Ureter (tissue), 1 donor: ENCODE data around the gene TET2. TPM values are rescaled to one million over a fixed set of nuclear protein-coding genes. Genes with fewer than 3 reads are reported as not detected.

ENCODE experiments used
- DNase-seq: peaks from one replicate; pipeline ENCODE4 v3.0.0-alpha.2; 2020; ENCODE audit warnings: low spot score
- total RNA-seq: library from RNA; stranded (reverse); gene quantifications from one replicate; pipeline ENCODE4 v1.2.4, GENCODE V29; 2023
- donor health status: DM: yes; HTN: yes; CAD: no.

The TET2 gene
- 54.8 TPM for total RNA-seq

DNA sequence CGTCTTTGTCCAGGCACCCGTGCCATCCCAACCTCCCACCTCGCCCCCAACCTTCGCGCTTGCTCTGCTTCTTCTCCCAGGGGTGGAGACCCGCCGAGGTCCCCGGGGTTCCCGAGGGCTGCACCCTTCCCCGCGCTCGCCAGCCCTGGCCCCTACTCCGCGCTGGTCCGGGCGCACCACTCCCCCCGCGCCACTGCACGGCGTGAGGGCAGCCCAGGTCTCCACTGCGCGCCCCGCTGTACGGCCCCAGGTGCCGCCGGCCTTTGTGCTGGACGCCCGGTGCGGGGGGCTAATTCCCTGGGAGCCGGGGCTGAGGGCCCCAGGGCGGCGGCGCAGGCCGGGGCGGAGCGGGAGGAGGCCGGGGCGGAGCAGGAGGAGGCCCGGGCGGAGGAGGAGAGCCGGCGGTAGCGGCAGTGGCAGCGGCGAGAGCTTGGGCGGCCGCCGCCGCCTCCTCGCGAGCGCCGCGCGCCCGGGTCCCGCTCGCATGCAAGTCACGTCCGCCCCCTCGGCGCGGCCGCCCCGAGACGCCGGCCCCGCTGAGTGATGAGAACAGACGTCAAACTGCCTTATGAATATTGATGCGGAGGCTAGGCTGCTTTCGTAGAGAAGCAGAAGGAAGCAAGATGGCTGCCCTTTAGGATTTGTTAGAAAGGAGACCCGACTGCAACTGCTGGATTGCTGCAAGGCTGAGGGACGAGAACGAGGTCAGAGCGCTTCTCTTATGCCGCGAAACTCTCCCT is at the start of gene TET2:
TSS of gene TET2 (plus strand) at position 601 of the 740 bp plus-strand sequence. CDS start 87,067 bp downstream, outside the sequence.
- peak; percentile 76 for DNase-seq

DNA sequence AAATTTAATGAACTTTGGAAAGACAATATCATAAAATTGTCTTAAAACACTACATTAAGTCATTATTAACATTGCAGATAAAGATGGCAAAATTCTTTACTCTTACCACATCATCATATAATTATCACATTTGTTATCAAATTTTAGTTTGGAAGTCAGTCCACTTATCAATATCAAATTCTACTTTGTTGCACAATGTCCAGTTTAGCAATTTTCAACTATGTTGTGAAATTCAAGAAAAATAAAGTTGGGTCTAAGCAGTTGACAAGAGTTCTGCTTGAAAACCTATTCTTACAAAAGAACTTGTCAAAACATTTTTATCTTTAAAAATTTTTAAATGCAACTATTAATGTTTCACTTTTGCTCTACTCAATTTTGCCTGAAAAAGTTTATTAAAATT is 44.7 kb upstream of the TET2 start:
- no peak for DNase-seq

DNA sequence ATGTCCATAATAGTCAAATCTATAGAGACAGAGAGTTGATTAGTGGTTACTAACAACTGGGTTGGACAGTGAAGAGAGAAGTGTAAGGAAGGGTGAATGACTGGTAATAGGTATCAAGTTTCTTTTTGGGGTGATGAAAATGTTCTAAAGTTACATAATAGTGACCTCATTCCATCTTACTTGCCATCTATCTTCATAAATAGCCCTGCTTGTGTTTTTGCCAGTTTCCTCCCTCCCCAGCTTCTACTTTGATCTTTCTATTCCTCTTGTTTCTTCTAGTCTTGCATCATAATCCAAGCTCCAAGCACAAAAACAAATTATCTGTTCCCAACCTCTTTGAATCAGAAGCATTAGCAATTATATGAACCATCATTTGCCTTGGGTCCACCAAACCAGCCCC is 40.2 kb upstream of the TET2 start:
- no peak for DNase-seq

DNA sequence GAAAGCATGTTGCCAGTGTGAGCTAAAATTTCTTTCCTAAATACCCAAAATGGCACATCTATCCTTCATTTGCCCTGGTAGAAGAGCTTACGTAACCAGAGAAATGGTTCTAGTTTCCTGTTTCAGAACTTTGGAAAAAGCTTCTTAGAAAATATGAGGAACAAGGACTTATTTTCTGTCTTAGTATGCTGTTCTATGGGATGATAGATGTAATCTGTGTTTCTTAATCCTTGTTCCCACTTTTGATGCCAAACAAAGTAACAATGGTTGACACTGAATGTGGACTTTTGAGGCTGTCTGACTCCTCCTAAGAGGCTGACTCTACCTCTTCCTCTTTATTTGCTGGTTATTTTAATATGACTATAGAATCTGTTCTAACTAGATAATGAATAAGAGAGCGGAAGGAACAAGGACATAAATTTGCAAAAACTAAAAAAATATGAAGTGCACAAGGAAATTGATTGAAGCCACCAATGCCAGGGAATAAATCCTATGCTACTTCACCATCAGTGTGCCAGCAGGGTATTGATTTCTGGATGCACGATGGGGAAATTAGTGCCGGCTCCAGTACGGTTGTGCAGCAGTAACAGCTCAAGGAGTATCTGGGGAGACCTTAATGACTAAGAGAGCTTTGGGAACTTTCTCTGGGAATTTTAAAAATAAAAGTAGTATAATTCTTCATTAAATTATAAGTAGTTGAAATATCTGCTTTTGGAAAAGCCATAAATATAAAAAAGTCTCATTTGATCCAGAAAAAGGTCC is 39.4 kb upstream of the TET2 start:
- no peak for DNase-seq

DNA sequence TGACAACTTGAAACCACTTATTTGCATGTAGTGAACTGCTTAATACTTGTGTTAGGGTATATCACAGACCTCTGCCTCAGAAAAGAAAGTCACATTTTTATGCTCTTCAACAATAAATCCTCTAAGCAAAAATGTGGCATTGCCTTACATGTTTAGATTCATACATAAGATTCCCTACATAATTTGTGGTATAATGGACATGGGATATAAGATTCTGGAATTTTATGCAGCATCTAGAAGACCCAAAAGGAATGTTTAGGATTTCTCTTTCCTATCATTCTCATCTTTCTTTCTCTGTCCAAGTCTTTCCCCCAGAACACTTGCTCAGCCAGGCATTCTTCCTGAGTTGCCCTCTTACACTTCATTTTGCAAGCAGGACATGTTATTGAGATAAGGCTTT is 37.7 kb upstream of the TET2 start:
- no peak for DNase-seq

DNA sequence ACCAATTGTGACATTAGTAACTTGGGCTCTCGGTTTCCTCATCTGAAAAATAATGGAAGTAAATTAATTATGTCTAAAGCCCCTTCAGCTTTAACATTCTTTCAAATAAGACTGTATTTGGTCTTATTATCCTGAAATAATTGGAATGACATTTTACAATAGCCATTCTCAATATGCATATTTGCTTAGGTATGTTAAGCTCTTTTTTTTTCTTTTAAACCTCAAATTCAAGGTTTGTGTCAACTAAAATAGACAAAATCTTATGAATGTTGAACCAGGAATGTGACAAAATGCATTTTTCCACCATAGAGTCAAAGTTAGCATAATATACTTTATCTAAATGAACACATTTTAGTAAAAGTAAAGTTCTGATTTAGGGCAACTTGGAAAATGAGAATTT is 34.4 kb upstream of the TET2 start:
- no peak for DNase-seq

DNA sequence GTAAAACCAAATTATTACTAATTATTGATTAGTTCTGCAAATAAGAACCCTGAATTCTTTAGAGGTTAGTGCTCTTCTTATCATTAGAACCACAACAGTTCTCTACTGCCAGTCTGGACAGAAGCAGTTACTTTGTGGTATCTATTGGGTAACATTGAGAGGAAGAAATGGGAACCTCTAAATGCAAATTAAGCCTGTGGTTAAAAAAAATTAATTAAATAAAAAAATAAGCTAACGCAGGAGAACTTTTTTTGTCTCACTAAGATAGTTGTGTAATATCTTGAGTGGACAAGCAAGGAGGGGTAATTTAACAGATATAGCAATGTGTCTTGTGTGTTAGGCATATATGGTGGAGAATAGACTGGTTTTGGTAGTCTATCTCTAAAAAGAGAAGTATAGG is 32.9 kb upstream of the TET2 start:
- DNase-seq, result no peak

DNA sequence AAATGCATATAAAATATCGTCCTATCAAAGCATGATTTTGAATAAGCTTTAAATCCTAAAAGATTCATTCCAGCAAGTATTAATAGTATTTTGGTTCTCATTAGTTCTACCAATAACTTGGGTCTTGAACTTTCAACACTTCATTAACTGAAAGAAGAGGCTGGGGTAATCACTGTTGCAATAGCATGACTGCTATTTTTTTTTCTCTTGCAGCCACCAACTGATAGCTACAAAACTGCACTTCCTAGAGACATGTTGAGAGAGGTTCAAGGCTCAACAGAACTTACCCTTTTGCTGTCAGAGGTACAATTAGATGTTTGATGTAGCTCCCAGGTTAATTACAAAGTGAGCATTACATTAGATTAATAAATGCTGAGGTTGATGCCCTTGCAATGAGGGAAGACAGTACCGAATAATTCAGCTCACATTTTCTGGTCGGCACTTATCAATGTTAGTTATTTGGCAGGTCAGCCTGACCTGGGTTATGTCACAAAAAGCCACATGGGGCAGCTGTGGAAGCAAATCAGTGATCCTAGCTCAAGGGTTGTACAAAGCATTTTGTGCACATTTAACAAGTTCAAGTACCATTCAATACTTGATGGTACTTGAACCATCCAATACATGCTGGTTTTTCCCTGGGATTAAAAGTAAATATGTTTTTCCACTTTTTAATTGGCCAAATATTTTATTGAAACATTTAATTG is 29.9 kb upstream of the TET2 start:
- no peak for DNase-seq

DNA sequence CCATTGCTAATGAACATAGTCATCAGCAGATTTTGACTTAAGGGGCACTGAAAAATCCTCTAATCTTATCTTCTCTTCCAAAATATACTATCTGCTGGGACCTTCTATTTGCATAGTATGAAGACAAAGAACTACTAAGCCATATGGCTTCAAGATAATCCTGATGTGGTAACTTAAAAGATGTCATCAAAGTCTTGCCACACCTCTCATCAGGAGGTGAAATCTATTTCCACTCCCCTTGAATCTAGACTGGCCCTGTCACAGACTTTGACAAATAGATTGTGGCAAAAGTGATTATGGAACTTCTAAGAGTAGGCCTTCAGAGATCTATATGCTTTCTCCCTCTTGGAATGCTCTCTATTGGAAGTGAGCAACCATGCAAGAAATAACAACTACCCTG is 27.3 kb upstream of the TET2 start:
- no peak for DNase-seq

DNA sequence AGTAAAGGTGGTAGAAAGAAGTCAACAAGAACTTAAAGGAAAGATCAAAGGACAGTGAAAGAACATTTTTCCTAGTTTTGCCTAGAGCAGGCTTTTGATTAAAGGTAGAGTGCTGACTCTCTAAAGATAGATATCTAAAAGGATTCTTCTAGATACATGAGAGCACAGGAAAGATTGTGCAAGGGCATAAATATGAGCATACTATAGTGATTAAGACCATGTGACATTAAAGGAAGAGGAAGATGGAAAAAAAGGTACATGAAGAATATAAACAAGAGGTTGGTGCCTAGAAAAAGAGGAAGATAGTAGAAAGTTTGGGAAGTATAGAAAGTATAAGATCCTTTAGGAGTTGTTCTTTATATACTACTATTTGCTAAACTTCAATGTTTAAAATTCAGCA is 26.1 kb upstream of the TET2 start:
- DNase-seq, result no peak

DNA sequence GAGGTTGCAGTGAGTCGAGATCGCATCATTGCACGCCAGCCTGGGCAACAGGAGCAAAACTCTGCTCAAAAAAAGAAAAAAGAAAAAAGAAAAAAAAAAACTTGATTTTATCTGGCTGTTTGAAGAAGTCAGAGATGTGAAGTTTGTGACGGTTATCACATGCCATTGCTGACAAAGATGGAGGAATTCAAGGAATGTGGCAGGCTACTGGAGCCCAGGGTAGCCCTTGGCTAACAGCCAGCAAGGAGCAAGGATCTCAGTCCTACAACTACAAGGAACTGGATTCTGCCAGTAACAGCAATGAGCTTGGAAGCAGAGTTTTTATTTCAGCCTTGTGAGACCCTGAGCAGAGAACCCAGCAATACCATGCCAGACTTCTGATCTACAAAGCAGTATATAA is 24.3 kb upstream of the TET2 start:
- no peak for DNase-seq

DNA sequence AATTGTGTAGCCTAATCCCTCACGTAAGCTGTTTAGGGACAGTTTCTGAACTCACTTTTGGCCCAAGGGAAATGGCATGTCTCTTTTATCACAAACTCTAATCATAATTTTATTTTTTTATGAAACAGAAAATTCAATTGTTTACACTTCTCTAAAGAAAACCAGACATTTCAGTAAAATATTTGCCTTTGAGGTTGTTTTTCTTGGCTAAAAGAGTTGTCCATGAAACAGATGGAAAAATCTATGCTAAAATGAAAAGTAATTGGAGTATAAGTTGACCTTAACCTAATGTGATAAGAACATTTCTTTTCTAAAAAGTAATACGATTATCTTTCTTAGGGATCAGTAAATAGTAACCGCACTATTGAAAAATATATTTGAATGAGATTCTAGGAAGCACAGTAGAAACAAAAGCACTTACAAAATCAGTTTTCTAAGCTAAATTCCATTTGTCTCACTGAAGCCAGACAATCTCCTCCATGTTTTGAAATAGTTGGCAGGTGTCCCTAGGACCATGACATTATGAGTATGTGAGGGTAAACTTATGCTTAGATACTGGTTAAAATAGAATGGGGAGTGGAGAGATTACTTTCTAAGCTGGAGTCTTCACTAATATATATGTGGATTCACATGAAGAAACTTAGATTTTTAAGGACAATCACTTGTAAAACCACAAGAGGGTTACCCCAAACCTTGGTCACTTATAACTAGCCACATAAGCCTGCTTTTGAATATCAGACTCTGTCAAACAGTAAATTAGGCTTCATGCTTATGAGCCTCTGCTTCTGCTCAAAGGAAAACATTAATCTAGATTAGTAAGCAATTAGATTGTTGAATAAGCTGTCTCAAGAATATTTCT is 20.1 kb upstream of the TET2 start:
- no peak for DNase-seq

DNA sequence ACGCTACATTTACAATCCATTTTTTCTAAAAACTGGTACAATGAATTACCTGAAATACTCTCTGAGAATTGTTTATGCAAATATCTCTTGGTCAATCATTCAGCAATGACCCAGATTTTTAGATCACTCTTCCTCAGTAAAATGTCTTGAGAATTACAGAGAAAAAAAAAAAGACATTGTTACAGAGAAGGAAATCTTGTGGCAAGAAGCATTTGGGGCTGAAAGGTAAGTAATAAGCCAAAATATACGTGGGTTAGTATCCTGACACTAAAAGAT is 19.6 kb upstream of the TET2 start:
- DNase-seq, result no peak

DNA sequence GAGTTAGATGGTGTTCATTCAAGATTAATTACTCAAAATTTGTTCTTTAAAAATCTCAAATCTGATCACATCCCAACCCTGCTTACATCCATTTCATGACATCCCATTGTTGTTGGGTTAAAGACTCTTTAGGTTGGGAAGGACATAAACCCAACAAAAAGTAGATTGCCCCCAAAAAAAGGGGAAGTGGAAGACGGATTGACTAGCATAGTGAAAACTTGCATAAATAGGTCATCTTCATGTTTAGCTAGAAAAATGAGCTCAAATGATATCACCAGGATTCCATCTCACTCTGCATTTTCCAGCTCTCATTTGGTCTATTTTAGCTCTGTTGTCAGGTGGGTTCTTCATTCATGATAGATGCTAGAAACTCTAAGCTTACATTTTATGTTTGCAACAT is 18.5 kb upstream of the TET2 start:
- no peak for DNase-seq

DNA sequence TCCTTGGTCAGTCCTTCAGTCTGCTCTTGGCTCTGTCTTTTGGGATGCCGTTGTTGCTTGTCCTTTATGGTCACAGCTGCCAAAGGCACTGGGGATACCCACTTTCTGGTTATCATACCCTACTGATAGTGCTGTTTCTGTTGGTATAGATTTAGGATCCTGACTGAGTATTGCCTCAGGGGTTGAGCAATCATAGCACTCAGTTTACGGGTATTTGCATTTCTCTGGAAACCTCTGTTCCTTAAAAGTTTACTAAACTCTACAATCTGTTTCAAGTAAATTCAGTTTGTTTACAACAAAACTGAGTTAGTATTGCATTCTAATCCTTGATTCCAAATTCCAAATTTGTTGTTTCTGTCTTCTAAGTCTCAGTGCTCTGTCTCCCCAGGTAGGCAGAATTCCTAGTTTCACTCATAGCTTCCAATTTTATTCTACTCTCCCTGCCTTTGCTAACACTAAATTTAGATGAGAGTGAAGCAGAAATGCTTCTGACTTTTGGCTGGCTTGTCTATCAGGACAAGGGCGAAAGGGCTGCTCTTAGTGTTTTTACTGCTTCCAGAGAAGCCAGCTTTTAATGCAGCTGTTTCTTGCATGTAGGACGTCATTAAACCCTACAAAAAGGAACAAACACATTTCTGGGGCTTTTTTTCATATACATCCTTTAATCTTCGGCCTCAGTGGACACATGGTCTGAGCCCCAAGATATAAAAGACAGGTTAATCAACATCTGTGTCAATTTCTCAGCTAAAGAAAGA is 17.2 kb upstream of the TET2 start:
- DNase-seq, result no peak

DNA sequence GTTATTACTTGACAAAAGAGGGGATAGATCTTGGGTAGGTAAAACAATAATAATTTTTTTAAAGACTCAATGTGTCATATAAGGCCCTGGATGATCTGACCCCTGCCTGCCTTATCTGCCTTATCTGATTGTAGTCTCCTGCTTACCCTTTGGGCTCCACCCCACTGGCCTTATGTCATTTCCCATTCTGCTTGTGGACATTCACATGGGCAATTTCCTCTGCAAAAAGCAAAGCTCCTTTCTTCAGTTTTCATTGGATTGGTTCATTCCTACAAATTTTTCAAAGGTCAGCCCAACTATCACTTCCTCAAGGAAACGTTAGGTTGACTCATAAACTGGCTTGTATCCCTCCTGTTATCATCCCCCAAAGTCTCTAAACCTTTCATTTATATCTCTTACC is 15.7 kb upstream of the TET2 start:
- no peak for DNase-seq

DNA sequence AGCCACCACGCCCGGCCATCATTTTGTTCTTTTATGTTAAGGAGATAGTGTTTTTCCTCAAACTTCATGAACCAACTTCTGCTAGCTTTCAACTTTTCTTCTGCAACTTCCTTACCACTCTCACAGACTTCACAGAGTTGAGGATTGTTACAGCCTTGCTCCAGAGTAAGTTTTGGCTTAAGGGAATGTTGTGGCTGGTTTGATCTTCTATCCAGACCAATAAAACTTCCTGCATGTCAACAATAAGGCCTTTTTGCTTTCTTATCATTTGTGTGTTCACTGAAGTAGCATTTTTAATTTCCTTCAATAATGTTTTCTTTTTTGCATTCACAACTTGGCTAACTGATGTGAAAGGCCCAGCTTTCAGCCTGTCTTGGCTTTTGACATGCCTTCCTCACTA is 12.7 kb upstream of the TET2 start:
- no peak for DNase-seq

DNA sequence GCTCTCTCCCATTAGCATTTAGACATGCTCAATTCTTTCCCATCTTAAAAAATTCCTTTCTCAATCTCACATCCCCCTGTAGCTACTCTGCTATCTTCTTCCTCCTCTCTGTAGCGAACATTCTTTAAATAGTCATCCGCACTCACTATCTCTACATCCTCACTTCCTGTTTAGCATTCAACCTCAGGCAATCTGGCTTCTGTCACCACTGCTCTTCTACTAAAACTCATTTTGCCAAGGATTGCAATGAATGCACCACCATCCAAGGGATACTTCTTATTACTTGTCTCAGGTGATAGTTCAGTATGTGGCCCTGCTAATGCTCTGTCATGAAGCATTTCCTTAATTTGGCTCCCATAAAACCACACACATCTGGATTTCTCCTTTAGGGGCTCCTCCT is 10.9 kb upstream of the TET2 start:
- DNase-seq, result no peak

DNA sequence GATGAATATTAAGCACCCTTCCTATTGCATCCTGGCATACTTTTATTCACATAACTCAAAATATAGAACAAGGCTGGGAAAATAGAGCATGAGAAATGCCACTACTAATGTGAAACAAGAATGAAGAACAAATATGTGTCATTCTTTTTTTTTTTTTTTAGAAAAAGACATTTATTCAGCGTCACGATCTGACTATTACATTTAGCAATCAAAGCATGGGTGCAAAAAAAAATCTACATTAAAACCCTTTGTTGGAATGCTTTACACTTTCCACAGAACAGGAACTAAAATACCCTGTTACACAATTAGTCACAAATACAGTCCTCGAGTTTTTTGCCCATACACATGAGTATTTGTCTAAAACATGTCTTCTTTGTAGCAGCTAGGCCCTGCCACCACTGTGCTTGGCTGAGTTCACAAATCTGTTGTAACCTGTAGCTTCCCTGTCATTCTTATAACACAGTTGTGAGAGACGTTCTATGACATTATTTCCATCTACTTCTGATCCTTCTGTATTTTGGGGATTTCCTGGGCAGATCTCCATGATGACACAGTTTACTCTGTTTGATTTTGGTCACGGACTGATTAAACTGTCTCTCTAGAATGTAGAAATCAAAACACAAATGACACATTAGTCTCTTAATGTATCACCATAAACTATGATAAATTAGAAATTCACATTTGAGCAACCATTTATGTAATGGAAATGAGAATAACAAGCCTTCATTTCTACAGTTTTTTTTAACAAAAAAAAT is 9.4 kb upstream of the TET2 start:
- no peak for DNase-seq

DNA sequence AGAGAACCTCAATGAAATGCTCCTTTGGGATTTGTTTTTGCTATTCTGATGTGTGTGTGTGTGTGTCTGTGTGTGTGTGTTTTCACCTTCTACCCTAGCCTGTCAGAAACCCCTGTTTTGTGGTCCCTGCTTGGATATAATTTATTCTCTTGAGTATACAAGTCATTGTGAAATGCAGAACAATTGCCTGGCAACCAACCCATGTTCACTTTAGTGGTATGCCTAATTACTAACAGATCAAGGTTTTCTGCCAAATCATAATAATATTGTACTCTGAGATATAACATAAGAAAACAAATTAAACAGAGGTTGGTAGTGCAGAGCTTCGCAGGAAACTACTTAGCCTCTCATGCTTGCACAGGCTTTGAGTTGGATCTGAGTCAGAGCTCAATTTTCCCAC is 7.0 kb upstream of the TET2 start:
- no peak for DNase-seq
